Endothelial cell of umbilical vein (primary cell): ENCODE measurements around the gene KCNJ3. TPM values are rescaled to one million over a fixed set of nuclear protein-coding genes. Genes with fewer than 3 reads are reported as not detected.

Experiments
- BruUV-seq: library from RNA; stranded (reverse); fragments of 400-500 nt; replicated peaks from 2 replicates; lab custom pipeline; 2021; lab: Mats Ljungman, UMichigan
- CTCF ChIA-PET: fragments of 300-600, 350-600 bp; sonication (Branson Sonifier 250); formaldehyde crosslinking; loops from one replicate; lab custom pipeline; 2021; ENCODE audit warnings: antibody characterized with exemption, inconsistent platforms; lab: Charles Lee
- POLR2A ChIA-PET: fragments of 300-600, 350-600 bp; sonication (Branson Sonifier 250); formaldehyde crosslinking; loops from one replicate; lab custom pipeline; 2021; ENCODE audit warnings: antibody characterized with exemption, inconsistent platforms; lab: Charles Lee
- DNase-seq: peaks from one replicate; pipeline ENCODE4 v3.0.0-alpha.2; 2011; ENCODE audit warnings: low read depth, low spot score
- FAIRE-seq: peaks from 2 replicates; lab custom pipeline; 2011; peaks lifted over from hg19 to GRCh38; lab: Jason Lieb, UNC
- H2AFZ ChIP-seq: 2 replicates; pipeline ENCODE4 v1.6.0; 2012; ENCODE audit warnings: low read depth, low read length, control low read depth, inconsistent platforms
- H3K27ac ChIP-seq: 2 replicates; pipeline ENCODE4 v1.5.1; 2011; ENCODE audit warnings: low read depth, mild to moderate bottlenecking, control low read depth, low read length, moderate library complexity; ENCODE audit not compliant: insufficient read depth
- H3K27me3 ChIP-seq, 2 experiments: 2 replicates each; pipeline versions ENCODE4 v1.6.0 to v1.6.1; 2011; ENCODE audit warnings: low read length in 2 of 2, mixed read lengths in 1 of 2; ENCODE audit not compliant: control insufficient read depth in 2 of 2, insufficient read depth in 2 of 2
- H3K36me3 ChIP-seq, 2 experiments: 2 replicates in 1 of 2; 3 replicates in 1 of 2; pipeline ENCODE4 v1.5.1; 2011; ENCODE audit warnings: low read length in 2 of 2, mild to moderate bottlenecking in 1 of 2, moderate library complexity in 1 of 2; ENCODE audit not compliant: control insufficient read depth in 2 of 2, insufficient read depth in 2 of 2; ENCODE audit errors: extremely low read depth in 1 of 2
- H3K4me1 ChIP-seq: 3 replicates; pipeline ENCODE4 v1.5.1; 2011; ENCODE audit warnings: mild to moderate bottlenecking, low read length; ENCODE audit not compliant: control insufficient read depth, insufficient read depth; ENCODE audit errors: extremely low read depth
- H3K4me2 ChIP-seq: 2 replicates; pipeline ENCODE4 v1.6.1; 2011; ENCODE audit warnings: low read length, control low read depth, mixed read lengths; ENCODE audit not compliant: insufficient read depth
- H3K4me3 ChIP-seq, 3 experiments: fragments of 200-600 bp in 1 of 3; sonication (generic), shearing (Covaris generic) in 1 of 3; replicated peaks in 1 of 3; 2 replicates each; pipeline ENCODE4 v1.5.1; 2011 to 2016; ENCODE audit warnings: control low read depth in 3 of 3, low read length in 3 of 3, mild to moderate bottlenecking in 2 of 3, inconsistent platforms in 1 of 3, low read depth in 1 of 3, moderate library complexity in 1 of 3; ENCODE audit not compliant: insufficient read depth in 1 of 3
- H3K79me2 ChIP-seq: 2 replicates; pipeline ENCODE4 v1.6.0; 2012; ENCODE audit warnings: low read length, inconsistent platforms; ENCODE audit not compliant: control insufficient read depth, insufficient read depth
- H3K9ac ChIP-seq: replicated peaks from 2 replicates; pipeline ENCODE3; 2011; ENCODE audit warnings: low read length, control low read depth; ENCODE audit not compliant: insufficient read depth; ENCODE audit errors: extremely low read depth
- H3K9me1 ChIP-seq: replicated peaks from 3 replicates; pipeline ENCODE4 v1.6.0; 2011; ENCODE audit warnings: mild to moderate bottlenecking, low read length; ENCODE audit not compliant: control insufficient read depth, insufficient read depth; ENCODE audit errors: extremely low read depth
- H3K9me3 ChIP-seq: replicated peaks from 2 replicates; pipeline ENCODE4 v1.5.1; 2012; ENCODE audit warnings: low read length, inconsistent platforms; ENCODE audit not compliant: control insufficient read depth, insufficient read depth
- H4K20me1 ChIP-seq: replicated peaks from 2 replicates; pipeline ENCODE3; 2011; ENCODE audit warnings: mild to moderate bottlenecking, low read length; ENCODE audit not compliant: control insufficient read depth, insufficient read depth; ENCODE audit errors: extremely low read depth
- EZH2 ChIP-seq: IDR thresholded peaks from 2 replicates; pipeline ENCODE4 v1.6.1; 2012; ENCODE audit warnings: borderline replicate concordance, low read depth, mild to moderate bottlenecking, moderate library complexity, low read length, inconsistent platforms; ENCODE audit not compliant: severe bottlenecking
- FOS ChIP-seq: IDR thresholded peaks from 2 replicates; pipeline ENCODE4 v1.6.1; 2011; ENCODE audit warnings: mild to moderate bottlenecking, low read length, moderate library complexity, borderline replicate concordance; ENCODE audit not compliant: insufficient read depth
- GATA2 ChIP-seq: IDR thresholded peaks from 2 replicates; pipeline ENCODE4 v1.7.0; 2011; ENCODE audit warnings: low read depth, mild to moderate bottlenecking, moderate library complexity, mixed read lengths, low read length; ENCODE audit not compliant: insufficient read length, insufficient read depth
- JUN ChIP-seq: IDR thresholded peaks from 2 replicates; pipeline ENCODE4 v1.6.1; 2011; ENCODE audit warnings: borderline replicate concordance, low read depth; ENCODE audit not compliant: insufficient read length, insufficient read depth
- MYC ChIP-seq: IDR thresholded peaks from one replicate; pipeline ENCODE4 v1.6.1; 2011; ENCODE audit warnings: mild to moderate bottlenecking, low read depth, low read length
- POLR2A ChIP-seq: IDR thresholded peaks from 2 replicates; pipeline ENCODE4 v1.6.1; 2012; ENCODE audit warnings: low read depth, mild to moderate bottlenecking, control low read depth, low read length
- POLR2AphosphoS5 ChIP-seq: IDR thresholded peaks from 2 replicates; pipeline ENCODE4 v1.6.1; 2012; ENCODE audit warnings: low read depth, mild to moderate bottlenecking, control low read depth, low read length, moderate library complexity; ENCODE audit not compliant: insufficient read depth
- dilution Hi-C: fragments of 300-500 bp; cut with MboI; formaldehyde crosslinking; loops from one replicate; pipeline ENCODE4 v1.15.0; 2019; ENCODE audit warnings: low sequenced_read_pairs; ENCODE audit not compliant: extremely low pct_ligation_motif_present
- intact Hi-C: fragments of 100-400 bp; cut with micrococcal nuclease; formaldehyde crosslinking; loops from one replicate; pipeline ENCODE4 v1.10.0; 2022
- polyA plus RNA-seq, 4 experiments: library from polyadenylated mRNA; depleted of rRNA in 3 of 4; stranded (reverse) in 3 of 4; unstranded in 1 of 4; fragments of >200 nt; gene quantifications; 2 replicates each; pipeline versions ENCODE4 v1.2.1 to v1.2.3, GENCODE V29; 2011 to 2012; ENCODE audit warnings: missing spikeins in 1 of 4
- total RNA-seq: library from RNA; stranded (reverse); gene quantifications from 2 replicates; pipeline ENCODE4 v1.2.3, GENCODE V29; 2021
- TF ChIP-seq, protein P1 (sequence below): IDR thresholded peaks from 2 replicates; pipeline ENCODE4 v1.6.1; 2011; ENCODE audit not compliant: insufficient read depth, insufficient read length
- TF ChIP-seq, protein P2 (sequence below), 2 donors: IDR thresholded peaks; 1 replicate in 1 of 2; 2 replicates in 1 of 2; pipeline ENCODE4 v1.5.1; 2011; ENCODE audit warnings: low read length in 2 of 2, mild to moderate bottlenecking in 2 of 2, moderate library complexity in 2 of 2, control low read depth in 1 of 2, inconsistent platforms in 1 of 2, low read depth in 1 of 2; ENCODE audit not compliant: insufficient read depth in 1 of 2; ENCODE audit errors: extremely low read depth in 1 of 2

Gene KCNJ3
- total and polyA plus RNA-seq, 2 donors (not counting 3 experiments of a cell fraction or from before 2014, with no cell fraction given), result not detected

DNA sequence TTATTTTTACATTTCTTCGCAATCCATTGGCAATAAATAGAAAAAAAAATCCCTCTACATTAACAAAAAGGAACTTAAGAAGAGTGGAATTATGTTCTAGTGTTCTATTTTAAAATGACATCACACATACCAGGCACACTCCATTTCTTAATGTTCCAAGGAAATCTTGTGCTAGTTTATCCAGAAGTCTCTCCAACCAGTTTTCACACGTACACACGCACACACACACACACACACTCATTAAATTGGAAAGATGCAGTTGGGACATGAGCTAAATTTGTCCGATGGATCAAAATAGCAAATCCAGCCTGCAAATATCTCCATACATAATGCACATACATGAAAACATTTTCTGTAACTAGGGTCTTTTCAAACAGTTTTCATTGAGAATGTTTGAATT is 78.3 kb downstream of the KCNJ3 start:
- H3K27me3 ChIP-seq, result no peaks in the 10 kb centered on the region
- dilution Hi-C loops, result no loop called here
- no peaks in the 10 kb centered on the region for H3K9me1 ChIP-seq
- H3K9ac ChIP-seq, result no peak overlapping the region
- FAIRE-seq (no peak), DNase-seq (no peak)
- no peak overlapping the region for H2AFZ ChIP-seq
- H3K27ac ChIP-seq, result no peak overlapping the region
- H3K4me1 ChIP-seq, result no peaks in the 10 kb centered on the region
- intact Hi-C loops, result no loop called here
- no peak overlapping the region for H3K4me2 ChIP-seq
- POLR2A ChIA-PET, result no interaction called here
- no peaks in the 10 kb centered on the region for H3K36me3 ChIP-seq
- TF ChIP-seq POLR2A (no peak), GATA2 (no peak), JUN (no peak), MYC (no peak), FOS (no peak), EZH2 (no peak), POLR2AphosphoS5 (no peak)
- TF ChIP-seq, protein P1, sequence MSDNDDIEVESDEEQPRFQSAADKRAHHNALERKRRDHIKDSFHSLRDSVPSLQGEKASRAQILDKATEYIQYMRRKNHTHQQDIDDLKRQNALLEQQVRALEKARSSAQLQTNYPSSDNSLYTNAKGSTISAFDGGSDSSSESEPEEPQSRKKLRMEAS, result no peak
- TF ChIP-seq, protein P2, sequence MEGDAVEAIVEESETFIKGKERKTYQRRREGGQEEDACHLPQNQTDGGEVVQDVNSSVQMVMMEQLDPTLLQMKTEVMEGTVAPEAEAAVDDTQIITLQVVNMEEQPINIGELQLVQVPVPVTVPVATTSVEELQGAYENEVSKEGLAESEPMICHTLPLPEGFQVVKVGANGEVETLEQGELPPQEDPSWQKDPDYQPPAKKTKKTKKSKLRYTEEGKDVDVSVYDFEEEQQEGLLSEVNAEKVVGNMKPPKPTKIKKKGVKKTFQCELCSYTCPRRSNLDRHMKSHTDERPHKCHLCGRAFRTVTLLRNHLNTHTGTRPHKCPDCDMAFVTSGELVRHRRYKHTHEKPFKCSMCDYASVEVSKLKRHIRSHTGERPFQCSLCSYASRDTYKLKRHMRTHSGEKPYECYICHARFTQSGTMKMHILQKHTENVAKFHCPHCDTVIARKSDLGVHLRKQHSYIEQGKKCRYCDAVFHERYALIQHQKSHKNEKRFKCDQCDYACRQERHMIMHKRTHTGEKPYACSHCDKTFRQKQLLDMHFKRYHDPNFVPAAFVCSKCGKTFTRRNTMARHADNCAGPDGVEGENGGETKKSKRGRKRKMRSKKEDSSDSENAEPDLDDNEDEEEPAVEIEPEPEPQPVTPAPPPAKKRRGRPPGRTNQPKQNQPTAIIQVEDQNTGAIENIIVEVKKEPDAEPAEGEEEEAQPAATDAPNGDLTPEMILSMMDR (IDR thresholded peaks at IDR 0.05; ENCODE audit: extremely low read depth in 1 of 2, insufficient read depth in 1 of 2, low read depth in 1 of 2, low read length in 2 of 2), result no peak
- CTCF ChIA-PET, result no interaction called here
- H3K9me3 ChIP-seq, result no peaks in the 10 kb centered on the region
- H4K20me1 ChIP-seq, result no peaks in the 10 kb centered on the region
- H3K79me2 ChIP-seq, result no peaks in the 10 kb centered on the region
- BruUV-seq, result no TSS peak
- H3K4me3 ChIP-seq, result no peak overlapping the region
